Measurements from ENCODE around the gene MUC2.

Gene MUC2

GRCh38 chr11:1088927-1089737 lies 14.5 kb downstream of the MUC2 start:
- DNase-seq: no peak

DNA sequence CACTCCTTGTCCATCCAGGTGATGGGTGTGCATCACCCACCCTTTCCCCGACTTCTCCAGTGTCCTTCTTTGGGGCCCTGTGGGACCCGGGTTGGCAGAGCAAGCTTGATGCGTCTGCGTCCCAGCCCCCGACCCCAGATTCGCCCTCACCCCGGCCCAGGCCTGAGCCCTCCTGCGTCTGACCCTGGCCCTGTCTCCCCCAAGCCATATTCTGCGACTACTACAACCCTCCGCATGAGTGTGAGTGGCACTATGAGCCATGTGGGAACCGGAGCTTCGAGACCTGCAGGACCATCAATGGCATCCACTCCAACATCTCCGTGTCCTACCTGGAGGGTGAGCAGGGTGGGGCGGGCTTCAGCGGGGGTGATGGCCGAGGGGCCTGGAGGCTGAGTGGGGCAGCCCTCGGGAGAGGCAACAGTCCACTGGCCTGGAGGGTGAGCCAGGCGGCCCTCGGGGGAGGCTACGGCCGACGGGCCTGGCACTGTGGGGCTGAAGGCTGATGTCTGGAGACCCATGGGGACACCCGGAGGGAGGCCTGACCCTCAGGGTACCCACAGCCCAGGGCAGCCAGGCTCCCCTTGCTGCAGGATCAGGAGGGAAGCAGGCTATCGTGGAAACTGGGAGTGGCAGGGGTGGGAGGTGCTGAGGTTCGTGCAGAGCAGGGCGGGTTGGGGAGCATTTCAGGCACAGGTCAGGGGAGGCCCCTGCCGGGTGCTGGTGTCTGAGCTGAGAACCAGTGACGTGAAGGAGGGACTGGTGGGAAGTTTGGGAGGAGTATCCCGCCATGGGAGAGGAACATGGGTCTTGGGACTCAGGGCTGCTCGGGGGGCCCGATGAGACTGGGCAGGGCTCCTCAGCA lies 15.3 kb downstream of the MUC2 start:
- DNase-seq: no peak

DNA sequence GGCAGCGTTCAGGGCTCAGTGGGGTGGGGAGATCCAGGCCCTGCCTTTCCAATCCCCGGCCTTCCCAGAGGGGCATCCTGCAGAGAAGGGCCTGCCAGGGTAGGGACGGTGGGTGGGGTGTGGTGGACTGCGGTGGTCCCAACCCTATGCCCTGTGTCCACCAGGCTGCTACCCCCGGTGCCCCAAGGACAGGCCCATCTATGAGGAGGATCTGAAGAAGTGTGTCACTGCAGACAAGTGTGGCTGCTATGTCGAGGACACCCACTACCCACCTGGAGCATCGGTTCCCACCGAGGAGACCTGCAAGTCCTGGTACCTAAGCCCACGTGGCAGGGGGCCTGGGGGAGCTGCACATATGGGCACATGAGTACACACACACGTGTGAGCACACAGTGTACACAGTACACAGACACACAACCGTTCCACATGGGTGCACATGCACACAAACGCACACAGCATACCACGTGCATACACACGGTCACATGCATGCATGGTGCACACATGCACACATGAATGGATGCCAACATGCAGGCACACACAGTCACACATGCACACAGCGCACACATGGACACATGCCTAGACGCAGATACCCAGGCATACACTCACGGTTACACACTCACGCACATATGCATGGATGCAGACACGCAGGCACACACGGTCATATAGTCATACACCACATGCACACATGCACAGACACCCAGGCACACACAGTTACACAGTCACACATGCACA lies 16.1 kb downstream of the MUC2 start:
- no peak for DNase-seq

DNA sequence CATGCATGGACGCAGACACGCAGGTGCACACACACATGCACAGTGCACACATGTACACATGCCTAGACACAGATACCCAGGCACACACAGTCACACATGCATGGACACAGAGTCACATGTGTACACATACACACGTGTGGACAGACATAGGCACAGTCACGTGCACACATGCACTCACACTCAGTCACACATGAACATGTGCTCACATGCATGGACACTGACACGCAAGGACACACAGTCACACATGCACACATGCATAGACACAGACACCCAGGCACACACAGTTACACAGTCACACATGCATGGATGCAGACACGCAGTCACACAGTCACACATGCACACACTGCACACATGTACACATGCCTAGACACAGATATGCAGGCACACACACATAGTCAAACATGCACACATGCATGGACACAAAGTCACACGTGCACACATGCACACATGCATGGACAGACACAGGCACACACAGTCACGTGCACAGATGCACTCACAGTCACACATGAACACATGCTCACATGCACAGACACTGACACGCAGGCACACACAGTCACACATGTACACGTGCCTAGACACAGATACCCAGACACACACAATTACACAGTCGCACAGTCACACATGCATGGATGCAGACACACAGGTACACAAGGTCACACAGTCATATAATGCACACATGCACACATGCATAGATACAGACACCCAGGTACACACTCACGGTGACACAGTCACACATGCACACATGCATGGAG lies 16.8 kb downstream of the MUC2 start:
- no peak for DNase-seq

GRCh38 chr11:1092145-1092670 lies 17.5 kb downstream of the MUC2 start:
- DNase-seq: no peak

DNA sequence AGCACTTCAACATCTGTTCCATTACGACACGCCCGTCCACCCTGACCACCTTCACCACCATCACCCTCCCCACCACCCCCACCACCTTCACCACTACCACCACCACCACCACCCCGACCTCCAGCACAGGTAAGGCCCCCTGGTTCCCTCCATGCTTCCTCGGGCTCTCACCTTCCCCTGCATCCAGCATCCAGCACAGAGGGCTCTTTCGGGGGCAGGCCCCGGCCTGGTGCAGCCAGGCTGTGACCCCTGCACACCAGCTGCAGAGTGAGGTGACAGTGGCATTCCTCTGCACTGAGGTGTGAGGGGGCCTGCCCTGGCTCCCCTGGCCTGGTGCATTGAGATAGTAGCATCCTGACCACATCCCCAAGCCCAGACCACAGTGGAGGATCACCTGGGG lies 18.2 kb downstream of the MUC2 start:
- DNase-seq: no peak

- no peak for DNase-seq
These were observed 25.1 kb downstream of the MUC2 start for GRCh38 chr11:1099519-1100355.

DNA sequence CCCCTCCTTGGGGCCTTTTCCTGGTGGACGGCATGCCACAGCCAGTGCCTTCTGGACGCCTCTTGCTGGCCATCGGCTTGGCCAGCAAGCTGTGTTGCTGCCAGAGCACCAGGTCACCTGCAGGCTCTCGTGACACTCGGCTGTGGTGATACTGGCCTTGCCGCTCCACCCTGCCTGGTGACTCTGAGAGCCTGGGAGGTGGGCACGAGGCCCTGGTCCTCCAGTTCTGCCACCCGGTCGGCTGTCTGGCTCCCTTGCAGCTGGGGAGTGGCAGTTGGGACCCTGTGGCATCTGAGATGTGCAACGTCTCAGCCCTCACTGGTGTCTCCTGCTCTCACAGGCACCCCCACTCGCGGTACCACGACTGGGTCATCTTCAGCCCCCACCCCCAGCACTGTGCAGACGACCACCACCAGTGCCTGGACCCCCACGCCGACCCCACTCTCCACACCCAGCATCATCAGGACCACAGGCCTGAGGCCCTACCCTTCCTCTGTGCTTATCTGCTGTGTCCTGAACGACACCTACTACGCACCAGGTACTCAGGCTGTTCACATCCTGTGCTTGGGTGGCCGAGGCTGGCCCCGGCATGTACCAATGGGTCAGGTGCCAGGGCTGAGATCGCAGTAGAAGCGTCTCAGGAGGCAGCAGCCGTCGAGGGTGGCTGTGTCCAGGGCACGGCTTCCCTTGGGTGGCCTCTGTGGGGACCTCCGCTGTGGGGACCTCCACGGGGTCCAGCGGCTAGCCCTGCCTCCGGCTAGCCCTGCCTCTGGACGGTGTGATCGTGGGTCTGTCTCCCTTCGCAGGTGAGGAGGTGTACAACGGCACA lies 26.0 kb downstream of the MUC2 start:
- no peak for DNase-seq

GRCh38 chr11:1101318-1102089 lies 26.8 kb downstream of the MUC2 start:
- DNase-seq: no peak

GRCh38 chr11:1102221-1102971 lies 27.7 kb downstream of the MUC2 start:
- DNase-seq: no peak

DNA sequence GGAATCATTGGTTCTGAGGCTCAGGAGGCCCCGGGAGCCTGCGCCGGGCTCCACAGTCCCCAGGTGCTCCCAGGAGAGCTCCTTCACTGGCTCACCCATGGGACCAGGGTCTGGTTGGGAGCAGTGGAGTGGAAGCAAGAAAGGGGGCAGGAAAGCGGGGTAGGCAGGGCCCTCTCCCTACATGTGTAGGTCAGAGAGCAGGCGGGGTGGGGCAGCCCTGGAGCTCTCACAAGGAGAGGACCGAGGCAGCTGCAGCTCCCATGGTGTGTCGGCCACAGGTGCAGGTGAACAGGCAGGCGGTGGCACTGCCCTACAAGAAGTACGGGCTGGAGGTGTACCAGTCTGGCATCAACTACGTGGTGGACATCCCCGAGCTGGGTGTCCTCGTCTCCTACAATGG lies 28.3 kb downstream of the MUC2 start:
- DNase-seq: no peak

DNA sequence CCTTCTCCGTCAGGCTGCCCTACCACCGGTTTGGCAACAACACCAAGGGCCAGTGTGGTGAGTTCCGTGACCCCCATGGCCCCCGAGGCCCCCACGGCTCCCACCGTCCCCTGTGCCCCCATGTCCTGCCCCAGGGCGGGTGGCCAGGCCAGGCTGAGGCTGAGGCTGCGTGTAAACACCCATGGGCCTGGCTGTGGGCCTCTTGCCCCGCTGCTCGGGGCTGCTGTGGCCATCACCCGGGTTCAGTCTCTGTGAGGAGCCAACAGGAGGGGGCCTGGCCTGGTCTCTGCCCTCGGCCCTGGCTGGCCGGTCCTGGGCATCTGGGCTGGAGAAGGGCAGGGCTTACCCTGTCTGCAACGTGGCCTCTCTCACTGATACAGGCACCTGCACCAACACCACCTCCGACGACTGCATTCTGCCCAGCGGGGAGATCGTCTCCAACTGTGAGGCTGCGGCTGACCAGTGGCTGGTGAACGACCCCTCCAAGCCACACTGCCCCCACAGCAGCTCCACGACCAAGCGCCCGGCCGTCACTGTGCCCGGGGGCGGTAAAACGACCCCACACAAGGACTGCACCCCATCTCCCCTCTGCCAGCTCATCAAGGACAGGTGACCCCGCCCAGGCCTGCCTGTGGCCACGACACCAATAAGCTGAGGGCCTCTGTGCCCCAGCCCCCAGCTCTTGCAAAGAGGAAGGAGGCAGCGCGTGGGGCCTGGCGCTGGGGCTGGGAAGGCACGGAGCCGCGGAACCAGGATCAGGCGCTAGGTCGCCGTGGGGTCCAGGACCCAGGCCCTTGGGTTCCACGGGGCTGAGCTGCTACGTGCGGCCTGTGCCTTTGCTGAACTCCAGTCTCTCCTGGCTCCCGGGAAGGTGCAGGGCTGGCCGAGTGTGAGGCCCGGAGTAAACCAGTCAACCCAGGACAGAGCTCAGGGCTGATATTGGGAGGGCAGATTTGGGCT lies 29.0 kb downstream of the MUC2 start:
- DNase-seq: no peak

GRCh38 chr11:1104411-1105182 lies 29.9 kb downstream of the MUC2 start:
- no peak for DNase-seq

DNA sequence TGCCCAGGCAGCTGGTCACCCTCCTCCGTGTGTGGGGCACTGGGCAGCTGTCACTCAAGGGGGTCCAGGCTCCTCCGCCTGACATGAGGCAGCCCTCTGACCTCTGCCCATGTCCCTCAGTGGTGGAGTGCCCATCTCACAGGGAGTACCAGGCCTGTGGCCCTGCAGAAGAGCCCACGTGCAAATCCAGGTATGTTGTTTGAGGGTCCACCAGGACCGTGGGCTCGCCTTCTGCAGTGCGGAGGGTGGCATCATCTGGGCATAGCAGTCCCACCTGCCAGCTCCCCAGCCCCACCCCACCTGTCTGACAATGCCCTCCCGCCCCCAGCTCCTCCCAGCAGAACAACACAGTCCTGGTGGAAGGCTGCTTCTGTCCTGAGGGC lies 30.5 kb downstream of the MUC2 start:
- DNase-seq: no peak

DNA sequence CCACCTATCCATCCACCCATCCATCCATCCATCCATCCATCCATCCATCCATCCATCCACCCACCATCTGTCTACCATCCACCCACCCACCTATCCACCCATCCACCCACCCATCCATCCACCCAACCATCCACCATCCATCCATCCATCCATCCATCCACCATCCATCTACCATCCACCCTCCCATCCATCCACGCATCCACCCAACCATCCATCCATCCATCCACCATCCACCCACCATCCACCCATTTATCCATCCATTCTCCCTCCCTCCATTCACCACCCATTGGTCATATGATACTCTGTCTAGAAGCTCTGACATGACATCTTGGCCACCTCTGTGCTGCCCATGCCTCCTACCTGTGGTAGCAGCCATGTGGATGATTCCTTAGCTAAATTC lies 31.7 kb downstream of the MUC2 start:
- DNase-seq: no peak

- DNase-seq: no peak
These were observed 32.9 kb downstream of the MUC2 start for GRCh38 chr11:1107316-1108245.

All from activated naive CD4-positive, alpha-beta T cell (primary cell).